HG03135 (cell line): Measurements from ENCODE around the gene GASK1A.

ENCODE experiments used
- ATAC-seq: cut with Tn5 transposase; IDR thresholded peaks from one replicate; pipeline ENCODE4 v1.9.1; 2021; ENCODE audit warnings: mild to moderate bottlenecking, moderate library complexity; ENCODE audit not compliant: unreplicated experiment

Gene GASK1A

DNA sequence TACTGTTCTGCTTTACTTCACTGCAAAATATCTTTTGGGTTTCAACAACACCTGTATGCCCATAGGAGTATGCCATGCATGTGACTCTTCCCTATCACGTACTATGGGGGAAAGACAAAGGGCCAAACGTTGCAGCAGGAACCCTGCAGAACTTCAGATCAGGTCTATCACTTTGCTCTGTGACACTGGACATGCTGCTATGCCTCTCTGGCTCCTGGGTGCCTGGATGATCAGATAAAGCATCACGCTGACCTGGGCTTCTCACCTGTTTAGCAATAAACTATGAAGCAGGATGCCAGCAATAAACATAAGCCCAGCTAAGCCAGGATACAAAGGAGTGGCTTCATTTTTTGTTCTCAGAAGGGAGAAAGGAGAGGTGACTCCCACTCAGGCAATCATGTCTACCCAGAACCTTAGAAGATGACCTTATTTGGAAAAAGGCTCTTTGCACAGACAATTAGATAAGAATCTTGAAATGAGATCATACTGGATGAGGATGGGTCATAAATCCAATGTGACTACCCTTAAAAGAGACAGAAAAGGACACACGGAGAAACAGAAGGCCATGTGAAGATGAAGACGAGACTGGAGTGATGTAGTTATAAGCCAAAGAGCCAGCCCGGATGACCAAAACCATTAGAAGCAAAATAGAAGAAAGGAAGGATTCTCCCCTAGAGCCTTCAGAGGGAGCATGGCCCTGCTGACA is 107.5 kb downstream of the GASK1A start:
- no peak for ATAC-seq

DNA sequence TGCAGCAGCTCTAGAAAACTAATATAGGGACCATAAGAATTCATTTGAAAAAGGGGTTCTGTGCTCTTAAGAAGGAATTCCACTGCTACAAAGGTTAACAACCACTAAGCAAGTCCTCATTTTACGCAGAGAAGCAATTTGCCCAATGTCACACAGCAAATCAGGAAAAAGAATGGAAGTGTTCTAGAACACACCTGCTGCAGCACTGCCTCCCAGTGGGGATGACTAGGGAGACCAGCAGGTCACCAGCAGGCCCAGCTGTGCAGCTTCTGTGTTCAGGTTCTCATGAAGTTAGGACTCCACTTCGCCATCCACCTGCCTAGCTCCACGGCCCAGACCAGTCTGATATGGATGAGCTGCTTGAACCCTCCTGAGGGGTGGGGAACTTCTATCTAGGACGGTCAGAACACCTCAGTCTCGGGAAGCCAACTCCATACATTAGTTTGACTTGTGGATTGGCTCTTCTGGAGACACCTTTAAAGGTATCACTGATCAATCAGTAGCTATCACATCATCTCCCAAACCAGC is 108.2 kb downstream of the GASK1A start:
- no peak for ATAC-seq

DNA sequence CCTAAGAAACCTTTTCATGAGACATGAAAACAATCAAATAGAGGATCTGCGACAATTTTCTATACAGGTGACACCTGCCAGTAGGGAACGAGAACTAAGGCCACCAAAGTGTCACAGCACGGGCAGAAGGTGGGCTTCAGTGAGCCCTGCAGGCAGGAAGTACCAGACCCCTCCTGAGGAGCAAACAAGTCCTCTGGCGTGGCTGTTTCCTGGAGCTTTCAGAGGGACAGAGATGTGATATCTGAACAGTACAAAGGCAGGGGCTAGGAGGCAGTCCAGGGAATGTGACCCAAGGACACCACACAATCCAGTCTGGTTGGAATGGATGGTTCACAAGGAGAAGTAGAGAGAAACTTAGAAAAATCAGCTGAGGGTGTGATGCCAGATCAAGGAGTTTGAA is 110.0 kb downstream of the GASK1A start:
- no peak for ATAC-seq

DNA sequence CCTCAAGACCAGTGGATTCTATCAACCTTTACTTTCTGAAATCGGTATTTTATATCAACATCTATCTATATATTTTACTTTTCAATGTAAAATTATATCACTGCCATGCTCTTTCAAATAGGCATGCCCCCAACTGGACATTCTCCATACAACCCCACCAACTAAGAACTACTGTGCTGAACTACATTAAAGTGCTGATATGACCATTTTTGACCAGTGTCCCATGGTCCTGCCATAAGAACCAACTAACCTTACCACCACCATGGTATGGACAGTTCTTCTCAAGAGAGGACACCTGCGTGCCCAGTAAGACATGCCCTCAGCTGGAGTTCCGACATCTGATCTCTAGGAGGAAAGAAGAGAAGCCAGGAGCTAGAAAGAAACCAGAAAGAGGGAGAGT is 111.1 kb downstream of the GASK1A start:
- no peak for ATAC-seq

DNA sequence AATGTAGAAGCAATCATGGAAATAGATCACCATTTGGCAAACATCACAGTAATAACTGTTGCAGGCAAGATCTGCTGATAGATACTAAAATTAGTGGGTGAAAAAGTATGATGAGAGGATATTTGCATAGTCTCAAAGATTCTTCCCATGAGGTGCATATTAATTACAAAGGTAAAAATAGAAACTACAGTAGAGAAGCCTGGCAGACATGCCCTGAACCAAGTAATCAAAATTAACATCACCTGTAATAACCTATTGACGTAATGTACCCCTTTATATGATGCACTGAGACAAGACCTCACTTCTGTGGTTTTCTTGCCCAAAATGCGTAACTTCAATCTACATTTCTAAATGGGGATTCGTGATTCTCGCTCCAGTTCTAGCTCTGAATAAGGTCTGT is 112.4 kb downstream of the GASK1A start:
- no peak for ATAC-seq

DNA sequence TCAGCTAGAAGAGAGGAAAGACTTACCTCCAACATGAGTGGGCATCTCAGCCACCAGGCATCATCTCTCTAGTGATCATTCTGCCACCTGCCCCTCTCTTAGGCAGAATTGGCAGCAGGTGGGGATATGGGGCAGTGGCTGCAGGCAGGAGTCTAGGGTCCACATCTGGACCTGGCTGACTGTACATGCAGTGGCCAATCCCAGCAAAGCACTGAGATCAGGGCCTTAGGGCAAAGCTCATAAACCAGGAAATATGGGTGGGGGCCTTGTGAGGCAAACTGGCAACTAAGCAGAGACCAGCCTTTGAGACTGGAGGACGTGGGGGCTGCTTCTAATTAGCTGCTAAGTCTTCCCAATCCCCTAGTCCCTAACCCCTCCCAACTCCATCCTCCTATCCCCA is 113.9 kb downstream of the GASK1A start:
- ATAC-seq = no peak

DNA sequence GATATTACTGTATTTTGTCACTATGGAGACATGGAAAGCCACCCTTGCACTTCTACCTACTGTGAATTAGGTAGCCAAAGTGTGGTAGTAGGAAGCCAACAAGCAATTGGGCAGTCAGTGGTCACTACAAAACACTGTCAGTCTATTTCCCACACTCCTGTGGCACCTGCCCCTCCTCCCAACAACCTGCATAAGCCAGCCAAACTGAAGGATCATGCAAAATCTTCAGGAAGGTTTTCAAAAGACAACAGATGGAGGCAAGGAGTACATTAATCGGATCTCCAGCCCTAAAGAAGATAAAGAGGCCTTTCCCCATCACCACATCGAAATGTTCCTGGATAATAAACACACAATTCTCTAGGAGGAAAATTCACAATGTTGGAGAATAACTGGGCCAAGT is 114.9 kb downstream of the GASK1A start:
- no peak for ATAC-seq

DNA sequence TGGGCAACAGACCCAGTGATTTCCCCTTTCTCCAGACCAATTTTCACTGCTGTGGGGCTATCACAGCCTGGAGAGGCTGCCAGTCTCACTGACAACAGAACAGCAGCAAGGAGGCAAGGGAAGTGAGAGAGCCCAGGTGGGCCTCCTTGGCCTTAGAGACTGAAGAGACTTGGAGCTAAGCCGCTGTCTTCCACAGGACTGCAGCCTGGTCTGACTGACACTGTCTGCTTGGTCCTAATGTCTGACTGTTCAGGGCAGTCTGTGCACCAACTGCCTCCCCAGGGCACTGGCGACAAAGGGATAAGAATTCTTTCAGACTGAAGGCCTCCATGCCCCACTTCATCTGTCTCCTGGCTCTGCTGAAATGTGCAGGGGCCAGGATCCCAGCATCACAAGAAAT is 115.3 kb downstream of the GASK1A start:
- no peak for ATAC-seq

DNA sequence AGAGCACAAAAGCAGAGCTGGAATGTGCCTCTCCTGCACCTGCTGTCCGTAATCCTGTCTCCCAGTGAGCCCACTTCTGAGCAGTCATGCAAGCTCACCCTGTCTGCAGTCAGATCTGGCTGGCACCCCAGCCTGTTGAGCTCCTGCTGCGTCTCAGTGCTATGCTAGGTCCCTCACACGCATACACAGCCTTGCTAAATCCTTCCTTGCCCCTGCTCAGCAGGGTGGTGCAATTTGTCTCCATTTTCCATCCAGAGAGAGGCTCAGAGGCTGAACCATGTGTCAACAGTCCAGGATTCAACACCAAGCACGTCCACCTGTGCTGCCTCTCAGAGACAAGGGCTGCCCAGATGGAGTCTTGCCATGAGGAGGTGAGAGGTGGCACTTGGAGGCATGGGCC is 115.7 kb downstream of the GASK1A start:
- no peak for ATAC-seq

DNA sequence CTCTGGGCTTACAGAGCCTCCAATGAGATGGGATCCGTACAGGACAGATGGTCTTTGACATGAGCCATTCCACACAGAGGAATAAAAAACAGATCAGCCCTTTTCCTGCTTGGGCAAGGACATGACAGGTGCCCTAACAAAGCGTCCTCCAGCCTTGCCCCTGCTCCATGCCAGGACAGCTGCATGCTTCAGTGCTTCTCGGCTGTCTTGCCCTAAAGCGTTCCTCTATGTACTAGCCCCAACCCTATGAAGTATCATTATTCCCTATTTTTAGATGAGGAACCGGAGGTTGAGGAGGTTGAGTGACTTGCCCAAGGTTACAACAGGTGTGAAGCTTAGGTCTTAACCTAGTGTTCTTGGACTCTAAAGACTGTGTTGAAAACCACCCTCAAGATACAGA is 116.3 kb downstream of the GASK1A start:
- ATAC-seq = no peak

DNA sequence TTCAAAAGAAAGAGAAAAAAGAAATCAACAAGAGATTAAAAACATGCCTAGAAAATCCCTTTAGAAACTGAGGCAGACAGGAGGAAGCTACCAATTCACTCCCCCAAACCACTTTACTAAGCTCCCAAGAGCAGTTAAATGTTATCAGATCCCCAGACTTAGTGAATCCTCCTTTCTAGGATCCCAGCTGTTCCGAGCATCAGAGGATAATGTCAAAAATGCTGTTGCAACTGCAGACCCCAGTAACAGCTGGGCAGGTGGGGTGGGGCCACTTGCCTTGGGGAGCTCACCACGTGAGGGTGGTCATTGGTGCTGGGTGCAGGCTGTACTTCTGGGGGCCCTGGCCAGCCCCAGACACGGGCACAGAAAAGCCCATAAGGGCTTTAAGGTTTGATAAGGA is 117.7 kb downstream of the GASK1A start:
- ATAC-seq = no peak

DNA sequence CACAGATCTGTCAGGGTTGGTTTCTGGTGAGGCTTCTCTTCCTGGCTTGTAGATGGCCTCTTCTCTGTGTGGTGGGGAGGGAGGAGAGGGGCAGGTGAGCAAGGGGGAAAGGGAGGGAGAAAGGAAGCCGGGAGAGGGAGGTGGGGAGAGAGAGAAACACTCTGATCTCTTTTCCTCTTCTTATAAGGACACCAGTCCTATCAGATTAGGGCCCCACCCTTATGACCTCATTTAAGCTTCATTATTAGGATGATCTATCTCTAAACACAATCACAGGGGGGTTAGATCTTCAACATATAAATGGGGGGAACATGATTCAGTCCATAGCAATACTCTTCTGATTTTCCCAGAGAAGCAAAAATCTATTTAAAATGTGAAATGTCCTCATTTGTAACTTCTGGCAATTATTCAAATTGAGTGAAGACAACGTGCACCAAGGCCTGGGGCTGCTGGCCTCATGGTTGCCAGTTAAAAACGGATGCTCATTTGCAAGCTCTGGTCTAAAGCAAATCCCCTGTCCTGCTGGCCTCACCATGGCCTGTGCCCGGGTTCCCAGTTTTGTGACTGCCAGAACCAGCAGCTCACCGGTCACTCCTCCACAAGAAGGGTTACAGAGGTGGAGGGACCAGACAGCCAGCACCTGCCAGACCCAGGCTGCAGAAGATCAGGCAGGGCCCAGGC is 118.4 kb downstream of the GASK1A start:
- ATAC-seq = no peak

DNA sequence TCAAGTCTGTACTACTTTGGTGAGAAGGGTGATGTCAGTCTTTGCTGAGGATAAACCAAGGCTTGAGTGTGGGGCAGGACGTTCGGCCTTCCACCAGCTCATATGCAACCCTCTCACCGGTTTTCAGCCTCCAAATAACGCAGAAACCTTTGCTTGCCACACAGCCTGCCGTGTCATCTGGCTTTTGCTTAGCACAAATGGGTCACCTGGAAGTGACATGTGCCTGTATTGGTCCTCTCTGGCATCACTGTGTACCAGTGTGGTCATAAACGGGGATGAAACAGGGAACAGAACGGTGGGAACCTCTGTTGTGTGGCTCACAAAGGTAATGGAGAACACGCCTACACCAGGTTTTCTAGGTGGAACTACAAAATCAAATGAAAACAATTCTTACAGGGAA is 119.7 kb downstream of the GASK1A start:
- no peak for ATAC-seq

DNA sequence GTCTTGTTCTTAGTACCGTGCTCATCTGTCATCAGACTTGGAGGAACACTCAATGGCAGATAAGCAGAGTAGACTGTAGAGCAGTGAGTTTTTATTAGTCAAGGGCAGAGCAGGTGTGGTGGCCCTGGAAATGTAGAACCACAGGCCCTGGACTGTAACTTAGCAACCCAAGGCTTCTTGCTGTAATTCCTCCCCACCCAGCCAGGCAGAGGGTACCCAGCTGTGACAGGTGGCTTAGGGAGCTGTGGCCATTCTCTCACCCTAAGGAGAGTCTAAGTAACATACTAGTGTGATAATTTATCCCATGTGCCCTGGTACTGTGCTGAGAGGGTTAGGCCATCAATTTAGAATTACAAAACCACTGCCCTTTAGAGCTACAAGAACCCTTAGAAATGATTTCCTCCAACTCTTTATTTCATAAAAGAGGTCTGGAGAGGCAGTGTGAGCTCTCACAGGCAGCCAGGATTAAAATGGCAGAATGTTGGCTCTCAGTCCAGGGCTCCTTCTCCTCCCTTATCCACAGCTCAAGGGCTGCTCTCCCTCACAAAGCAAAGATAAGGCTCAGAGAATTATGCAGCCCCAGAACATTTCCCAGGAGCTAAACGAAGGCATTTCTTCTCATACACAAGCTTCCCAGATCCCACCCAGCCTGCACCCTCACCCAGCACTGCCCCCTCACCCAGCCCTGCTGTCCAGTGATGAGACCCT is 123.8 kb downstream of the GASK1A start:
- ATAC-seq = no peak

DNA sequence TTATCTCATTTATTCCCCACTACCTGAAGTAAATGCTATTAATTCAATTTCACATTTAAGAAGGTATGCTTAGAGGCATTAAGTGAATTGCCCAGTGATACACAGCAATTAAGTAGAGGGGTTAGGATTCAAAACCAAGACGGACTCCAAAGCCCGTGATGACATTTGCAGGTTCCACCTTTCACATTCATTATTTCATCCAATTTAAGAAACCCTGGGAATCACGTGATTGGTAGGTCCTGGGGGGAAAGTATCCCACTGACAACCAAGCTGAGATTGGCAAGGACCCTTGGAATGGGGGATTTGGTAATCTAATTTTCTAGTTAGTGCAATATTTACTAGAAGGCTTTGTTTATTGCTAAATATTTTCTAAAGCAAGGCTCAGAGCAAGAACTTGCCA is 124.9 kb downstream of the GASK1A start:
- no peak for ATAC-seq

DNA sequence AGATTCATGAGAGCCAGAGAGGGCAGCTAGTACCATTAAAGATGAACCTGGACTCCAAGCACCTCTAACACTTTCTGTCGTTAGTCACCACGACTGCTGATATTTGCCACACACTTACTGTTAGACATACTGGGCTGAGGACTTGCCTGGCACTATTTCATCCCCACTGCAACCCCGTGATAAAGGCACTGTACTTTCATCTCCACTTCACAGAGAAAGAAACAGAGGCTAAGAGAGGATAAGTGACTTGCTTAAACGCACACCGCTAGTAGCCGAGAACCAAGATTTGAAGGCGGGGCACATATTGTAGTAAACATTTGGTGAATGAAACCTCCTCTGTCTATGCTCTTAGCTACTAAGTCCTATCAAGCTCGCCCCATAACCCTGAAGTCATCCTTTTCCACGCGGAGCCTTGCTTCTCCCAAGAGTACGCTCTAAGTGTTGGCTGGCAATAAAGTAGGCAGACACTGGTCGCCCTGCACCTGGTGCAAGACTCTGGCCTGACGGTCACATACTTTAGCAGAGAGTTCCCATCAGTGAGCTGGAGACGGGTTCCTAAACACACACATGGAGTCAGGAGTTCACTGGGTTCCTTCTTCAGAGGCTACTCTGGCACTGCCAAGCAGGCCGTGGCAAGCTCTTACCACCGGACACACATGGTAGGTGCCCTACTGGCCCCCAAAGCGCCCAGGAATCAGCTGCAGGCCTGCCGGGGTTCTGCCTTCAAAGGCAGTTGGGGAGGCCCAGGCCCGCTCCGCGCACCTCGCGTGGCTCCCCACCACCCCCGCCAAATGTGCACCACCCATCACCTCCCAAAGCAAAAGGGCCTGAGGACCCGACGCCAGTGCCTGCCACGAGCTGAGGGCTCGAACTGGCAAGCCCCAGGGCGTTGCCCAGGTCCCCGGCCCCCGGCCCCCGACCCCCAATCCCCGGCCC is 125.8 kb downstream of the GASK1A start:
- no peak for ATAC-seq

DNA sequence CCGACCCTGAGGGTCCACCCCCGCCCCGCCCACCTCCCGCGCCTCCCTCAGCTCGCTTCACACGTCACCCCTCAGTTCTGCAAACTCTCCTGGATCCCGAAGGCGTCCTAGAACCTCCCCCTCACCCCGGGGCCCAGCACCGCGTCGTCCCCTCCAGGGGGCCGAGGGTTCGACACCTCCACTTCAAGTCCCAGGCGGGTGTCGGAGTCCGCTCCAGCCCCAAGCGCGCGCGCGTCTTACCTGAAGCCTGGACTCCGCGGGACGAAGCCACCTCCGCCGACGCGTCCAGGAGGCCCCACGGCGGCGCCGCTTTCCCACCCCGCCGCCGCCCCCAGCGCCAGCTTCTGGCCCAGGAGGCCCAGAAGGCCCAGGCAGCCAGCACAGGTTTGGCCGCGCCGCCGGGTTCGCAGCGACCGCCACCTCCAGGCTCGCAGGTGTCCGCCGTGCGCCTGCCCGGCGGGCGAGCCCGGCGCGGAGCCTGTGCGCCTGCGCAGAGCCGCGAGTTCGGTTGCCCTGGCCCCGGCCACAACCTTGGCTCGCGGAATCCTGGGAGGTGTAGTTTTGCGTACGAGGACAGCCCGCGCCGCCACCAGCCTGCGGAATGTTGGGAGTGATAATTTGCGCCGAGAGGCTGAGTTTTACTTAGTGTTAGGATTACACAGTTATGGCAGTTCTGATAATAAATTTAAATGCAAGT is 126.6 kb downstream of the GASK1A start, which contains the start of gene POMGNT2:
Gene POMGNT2, minus strand, starts transcription at position 484 of the 697 bp plus-strand sequence. CDS start 24,648 bp downstream, outside the sequence.
- ATAC-seq = peak; percentile 87

DNA sequence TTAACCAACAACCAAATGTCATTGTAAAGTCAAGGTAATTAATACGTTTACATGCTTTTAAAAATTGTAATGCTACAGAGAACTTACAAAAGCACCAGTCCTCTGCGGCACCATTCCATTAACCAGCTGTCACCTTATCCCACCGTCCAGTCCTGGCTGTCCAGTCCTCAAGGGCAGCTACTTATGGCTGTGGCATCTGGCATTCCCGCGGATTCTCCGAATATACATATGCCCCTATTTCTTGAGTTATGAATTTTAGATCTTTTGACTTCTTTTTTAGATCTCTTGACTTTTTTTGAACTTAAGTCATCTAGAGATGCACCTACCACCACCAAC is 127.2 kb downstream of the GASK1A start:
- ATAC-seq = no peak
